Activated CD4-positive, alpha-beta T cell treated with anti-CD3 and anti-CD28 coated beads, Interleukin-2, amount 50 U/mL, for 24 hours (primary cell): Measurements from ENCODE around the gene MAP1LC3B.
"Not testable (repeated sequence)": the region's sequence is repeated elsewhere in the genome, so short reads cannot be mapped to it uniquely, and the experiment has no call there.

Experiments
- DNase-seq, 2 donors: peaks; one replicate each; pipeline ENCODE4 v3.0.0-alpha.2; 2020; ENCODE audit warnings: low read depth in 1 of 2, low spot score in 1 of 2

The MAP1LC3B gene

GRCh38 chr16:87360862-87361610 lies 31.1 kb upstream of the MAP1LC3B start:
- no peak for DNase-seq

DNA sequence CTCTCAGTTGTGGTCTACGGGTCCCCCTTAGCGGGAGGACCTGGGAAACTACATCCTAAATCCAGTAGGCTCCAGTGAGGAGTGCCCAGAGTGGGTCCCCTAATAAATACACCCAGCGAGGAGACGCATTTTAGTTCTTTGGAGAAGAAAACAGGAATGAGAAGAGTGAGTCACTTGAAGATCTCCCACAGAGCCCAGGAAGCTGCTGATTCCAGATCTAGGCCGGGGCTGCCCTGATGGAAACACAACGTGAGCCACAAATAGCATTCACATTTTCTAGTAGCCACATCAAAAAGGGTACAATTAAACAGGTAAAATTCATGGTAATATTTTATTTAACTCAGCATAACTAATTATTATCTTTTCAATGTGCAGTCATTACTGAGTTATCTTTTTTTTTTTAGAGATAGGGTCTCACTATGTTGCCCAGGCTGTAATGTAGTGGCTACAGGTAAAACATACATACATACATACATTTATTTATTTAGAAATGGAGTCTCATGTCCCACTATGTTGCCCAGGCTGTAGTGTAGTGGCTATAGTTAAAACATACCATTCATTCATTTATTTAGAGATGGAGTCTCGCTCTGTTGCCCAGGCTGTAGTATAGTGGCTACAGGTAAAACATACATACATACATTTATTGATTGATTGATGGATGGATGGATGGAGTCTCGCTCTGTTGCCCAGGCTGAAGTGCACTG lies 30.1 kb upstream of the MAP1LC3B start:
- no peak for DNase-seq

- DNase-seq: not testable (repeated sequence)
Observed at GRCh38 chr16:87362828-87363559, 29.1 kb upstream of the MAP1LC3B start.

- no peak for DNase-seq
Observed at GRCh38 chr16:87363771-87364455, 28.2 kb upstream of the MAP1LC3B start.

DNA sequence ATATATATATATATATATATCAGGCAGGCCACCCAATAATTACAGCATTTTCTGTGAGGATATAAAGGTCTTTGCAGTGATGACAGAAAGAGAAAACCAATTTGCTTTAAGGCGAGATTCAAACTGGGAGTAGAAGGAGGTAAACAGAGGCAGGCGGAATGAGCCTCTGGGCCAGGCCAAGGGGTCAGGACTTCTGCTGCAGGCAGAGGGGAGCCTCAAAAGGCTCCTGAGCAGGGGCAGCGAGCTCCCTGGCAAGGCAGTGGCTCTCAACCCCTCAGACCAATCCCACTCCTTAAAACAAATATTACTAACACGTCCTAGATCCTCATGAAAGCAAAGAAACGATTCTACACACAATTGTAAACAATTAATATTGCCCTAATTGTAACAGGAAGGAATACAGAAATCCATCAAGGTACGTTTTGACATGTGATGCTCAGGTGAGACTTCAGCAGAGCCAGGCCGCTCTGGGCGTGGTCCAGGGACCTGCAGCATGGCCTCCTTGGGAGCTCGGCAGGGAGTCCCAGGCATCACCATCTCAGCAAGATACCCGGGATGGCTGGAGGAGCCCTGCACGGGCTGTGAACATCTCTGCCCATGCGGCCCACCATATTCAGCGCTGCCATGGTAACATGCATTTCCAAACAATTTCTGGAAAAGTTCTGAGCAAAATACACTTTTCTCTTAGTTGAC lies 27.0 kb upstream of the MAP1LC3B start:
- no peak for DNase-seq

GRCh38 chr16:87366288-87366687 lies 25.8 kb upstream of the MAP1LC3B start:
- no peak for DNase-seq

DNA sequence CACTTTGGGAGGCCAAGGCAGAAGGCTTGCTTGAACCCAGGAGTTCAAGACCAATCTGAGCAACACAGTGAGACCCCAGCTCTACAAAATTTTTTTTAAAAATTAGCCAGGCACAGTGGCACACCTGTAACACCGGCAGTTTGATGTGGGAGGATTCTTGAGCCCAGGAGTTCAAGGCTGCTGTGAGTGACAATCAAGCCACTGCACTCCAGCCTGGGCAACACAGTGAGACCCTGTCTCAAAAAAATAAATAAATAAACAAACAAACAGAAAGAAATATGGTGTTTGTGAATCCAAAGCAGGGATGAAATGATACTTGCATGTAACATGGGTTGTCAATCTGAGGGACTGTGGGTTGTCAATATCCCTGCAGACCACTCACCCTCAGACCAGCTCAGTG lies 25.2 kb upstream of the MAP1LC3B start:
- no peak for DNase-seq

DNA sequence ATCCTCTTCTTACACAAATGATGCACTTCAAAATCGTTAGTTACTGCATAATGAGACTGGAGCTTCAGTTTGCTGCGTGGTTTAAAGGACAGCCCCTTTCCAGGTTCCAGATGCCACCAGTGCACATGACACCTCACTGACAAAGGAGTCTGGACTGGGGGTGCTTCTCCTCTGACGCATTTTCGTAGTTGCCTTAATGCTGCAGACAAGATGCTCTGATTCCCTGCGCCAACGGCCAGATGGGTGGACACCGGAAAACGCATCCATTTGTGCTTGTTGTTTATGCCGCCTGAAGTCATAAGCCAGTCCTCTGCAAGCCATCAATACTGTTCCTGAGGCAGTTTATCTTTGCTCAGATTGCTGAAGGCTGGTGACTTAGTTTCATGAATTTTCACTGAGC lies 24.6 kb upstream of the MAP1LC3B start:
- no peak for DNase-seq

GRCh38 chr16:87368029-87368770 lies 23.9 kb upstream of the MAP1LC3B start:
- DNase-seq: no peak

DNA sequence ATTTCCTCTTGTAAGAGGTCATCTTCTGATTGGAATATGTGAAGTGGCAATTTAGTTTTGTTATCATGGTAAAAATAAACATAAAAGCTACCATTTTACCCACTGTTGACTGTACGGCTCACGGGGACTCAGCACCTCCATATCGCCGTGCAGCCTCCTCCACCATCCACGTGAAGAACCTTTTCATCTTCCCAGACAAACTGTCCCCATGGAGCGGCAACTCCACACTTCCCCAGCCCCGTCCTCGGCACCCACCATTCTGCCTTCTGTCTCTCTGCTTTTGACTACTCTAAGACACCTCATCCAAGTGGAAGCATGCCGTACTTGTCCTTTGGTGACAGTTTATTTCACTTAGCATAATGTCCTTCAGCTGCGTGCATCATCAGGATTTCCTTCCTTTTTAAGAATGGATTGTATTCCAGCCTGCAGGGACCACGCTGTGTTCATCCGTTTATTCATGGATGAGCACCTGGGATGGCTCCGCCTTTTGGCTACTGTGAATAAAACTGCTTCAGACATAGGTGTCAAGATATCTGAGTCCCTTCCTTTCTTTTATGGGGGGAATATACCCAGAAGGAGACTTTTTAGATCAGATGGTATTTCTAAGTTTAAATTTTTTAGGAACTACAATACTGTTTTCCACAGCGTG lies 22.9 kb upstream of the MAP1LC3B start:
- no peak for DNase-seq

DNA sequence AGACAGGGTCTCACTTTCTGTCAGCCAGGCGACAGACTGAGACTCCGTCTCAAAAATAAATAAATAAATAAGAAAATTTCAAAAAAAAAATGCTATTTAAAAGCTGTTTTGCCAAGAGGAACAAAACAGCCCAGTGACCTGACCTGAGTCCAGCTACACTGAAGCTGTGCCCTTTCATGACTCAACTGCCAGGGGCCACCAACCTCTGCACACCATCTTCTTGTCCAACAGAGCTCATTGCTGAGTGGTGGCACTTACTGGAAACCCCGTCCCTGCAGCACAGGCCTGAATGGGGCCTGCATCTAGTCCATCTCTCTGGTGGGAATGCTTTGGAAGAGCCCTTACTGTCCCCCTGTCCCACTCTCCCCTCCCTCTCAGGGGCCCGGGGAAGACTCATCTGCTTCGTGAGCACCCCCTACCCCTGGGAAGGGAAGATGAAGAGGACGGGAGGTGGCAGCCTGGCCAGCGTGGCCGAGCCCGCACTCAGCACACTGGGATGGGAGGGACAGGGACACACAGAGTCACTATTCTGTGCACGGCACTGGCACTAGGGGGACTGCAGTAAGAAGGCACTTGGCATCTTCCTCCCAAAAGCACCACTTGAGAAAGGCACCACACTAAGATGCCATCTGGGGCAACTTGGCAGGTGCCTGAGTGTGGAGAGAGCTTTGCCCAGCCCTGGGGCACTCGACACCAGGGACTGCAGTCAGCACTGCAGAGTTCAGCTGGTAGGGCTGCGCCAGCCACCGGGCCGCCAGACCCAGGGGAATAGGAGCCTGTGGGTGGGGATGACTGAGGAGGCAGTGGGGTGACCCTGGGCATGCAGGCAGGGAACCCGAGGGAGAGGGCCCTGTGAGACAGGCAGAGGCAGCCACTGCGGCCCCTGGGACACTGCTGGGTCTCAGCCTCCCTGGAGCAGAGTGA lies 22.1 kb upstream of the MAP1LC3B start:
- DNase-seq: no peak

DNA sequence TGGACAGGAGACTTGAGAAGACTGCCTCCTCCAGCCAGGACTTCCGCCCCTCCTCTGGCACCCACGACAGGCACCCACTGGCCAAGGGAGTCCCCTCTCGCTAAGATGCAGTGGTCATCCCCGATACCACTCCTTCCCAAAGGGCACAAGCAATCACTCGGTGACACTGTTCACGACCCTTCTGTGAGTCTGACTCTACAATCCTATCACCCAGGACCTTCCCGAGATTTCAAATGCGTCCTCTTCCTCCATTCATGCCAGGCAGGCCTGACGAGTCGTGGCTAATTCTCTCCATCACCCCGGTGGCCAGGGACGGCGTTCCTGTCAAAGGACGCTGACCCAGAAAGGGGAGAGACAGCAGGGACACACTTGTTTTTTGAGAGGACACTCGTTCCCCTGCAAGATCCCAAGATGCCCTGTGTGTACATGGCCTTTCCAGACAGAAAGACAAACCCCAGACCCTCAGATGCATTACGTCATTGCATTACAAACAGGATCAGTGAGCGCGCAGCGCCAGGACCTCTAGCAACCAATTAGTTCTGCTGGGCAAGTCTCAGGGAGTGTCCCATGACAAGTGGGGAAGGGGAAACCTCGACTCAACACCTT lies 20.8 kb upstream of the MAP1LC3B start:
- DNase-seq: no peak

DNA sequence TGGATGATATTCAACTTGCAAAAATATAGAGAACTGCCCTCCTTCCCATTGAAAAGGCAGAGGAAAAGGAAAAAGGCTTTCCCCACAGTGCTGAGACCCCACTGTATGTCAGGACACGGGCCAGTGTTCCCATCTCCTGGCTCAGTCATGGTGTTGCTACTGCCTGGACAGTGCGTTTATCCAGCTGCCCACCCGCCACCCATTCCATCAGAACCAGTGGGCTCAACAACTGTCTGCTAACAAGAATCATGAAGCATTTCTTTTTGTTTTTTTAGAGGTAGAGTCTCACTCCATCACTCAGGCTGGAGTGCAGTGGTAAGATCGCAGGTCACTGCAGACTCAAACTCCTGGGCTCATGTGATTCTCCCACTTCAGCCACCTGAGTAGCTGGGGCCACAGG lies 19.8 kb upstream of the MAP1LC3B start:
- DNase-seq: no peak

- DNase-seq: no peak
Observed at GRCh38 chr16:87374313-87374712, 17.8 kb upstream of the MAP1LC3B start.

DNA sequence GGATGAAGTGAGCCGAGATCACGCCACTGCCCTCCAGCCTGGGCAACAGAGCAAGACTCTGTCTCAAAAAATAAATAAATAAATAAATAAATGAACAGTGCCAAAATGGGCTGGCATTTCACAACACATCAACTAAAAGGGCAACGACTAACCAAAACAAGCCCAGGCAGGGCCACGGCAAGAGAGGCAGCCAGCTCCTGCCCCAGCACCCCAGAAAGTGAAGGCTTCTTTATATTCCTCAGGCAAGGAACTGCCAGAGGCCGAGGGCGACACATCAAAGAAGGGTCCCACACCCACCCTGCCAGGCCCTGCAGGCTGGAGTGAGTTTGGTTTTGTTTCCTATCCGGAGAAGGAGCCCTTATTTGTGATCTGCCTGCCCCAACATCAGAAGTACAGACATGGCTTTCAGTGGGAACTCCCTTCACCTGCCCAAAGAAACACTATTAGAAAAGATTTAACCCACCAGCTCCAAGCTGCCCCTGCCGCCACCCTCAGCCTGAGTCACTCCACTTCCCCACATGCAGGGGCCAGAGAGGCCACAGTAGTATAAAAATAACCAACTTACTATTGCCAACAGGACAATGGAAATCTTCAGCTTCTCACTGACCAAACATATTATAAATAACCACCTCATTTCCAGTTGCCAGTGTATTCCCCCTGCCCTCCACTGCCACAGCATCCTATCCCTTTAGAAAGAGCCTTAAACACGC lies 16.6 kb upstream of the MAP1LC3B start:
- no peak for DNase-seq

GRCh38 chr16:87376660-87377059 lies 15.5 kb upstream of the MAP1LC3B start:
- no peak for DNase-seq

- DNase-seq: not testable (repeated sequence)
Observed at GRCh38 chr16:87379312-87379752, 12.8 kb upstream of the MAP1LC3B start.
